Measurements from ENCODE around the gene DNAJC22.
A peak's percentile ranks its signal among the peaks of the same experiment; 100 is the strongest.
"Not testable (repeated sequence)": the region's sequence is repeated elsewhere in the genome, so short reads cannot be mapped to it uniquely, and the experiment has no call there.

The DNAJC22 gene

DNA sequence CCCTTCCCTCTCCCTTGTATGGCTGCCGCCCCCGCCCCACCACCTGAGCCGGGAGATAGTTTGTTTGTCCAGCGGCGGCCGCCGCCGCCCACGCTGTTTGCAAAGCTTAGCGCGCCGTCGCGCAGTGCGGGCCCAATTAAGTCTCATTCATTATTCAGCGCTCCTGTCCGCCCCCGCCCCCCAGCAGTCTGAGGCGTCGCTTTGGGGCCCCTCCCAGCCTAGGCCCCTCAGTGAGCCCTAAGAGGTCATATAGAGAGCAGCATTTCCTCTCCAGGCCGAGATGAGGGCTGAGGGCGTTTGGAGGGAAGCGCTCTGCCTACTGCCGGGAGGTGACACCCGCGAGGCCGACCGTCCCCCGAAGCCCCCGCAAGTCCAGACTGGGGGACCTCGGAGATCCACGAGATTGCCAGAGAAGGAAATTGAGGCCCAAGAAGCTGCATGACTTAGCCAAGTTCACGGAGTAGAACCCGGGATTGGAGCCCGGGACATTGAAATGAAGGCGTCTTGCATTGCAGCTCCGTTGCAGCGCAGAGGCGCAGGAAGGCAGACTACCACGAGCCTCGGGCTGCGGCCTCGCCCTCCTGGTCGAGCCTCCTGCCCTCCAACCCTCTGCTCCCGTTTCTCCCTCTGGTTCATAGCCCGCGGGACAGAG is at the start of gene DNAJC22:
Gene DNAJC22, plus strand, starts transcription at position 230 of the 652 bp plus-strand sequence. CDS start 1,985 bp downstream, outside the sequence.
- no peak for DNase-seq (ENCODE audit: low read depth in 1 of 2, low spot score in 1 of 2)

DNA sequence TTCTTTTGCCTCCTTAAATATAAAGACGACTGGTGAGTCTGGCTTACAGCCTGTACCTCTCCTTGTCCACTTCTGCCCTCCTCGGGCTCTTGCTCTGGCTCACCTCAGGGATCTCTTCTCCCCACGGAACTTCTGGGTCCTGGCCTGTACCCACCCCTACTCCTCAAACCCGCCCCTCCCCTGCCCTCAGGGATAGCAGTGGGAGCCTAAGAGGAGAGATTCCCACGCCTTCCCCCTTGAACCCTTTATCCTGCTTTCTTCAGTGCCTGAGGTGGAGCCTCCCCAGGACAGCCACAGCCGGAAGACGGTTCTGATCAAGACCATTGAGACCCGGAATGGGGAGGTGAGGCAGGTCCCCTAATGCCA is 49.0 kb upstream of the DNAJC22 start:
- no peak for DNase-seq (ENCODE audit: low read depth in 1 of 2, low spot score in 1 of 2)

DNA sequence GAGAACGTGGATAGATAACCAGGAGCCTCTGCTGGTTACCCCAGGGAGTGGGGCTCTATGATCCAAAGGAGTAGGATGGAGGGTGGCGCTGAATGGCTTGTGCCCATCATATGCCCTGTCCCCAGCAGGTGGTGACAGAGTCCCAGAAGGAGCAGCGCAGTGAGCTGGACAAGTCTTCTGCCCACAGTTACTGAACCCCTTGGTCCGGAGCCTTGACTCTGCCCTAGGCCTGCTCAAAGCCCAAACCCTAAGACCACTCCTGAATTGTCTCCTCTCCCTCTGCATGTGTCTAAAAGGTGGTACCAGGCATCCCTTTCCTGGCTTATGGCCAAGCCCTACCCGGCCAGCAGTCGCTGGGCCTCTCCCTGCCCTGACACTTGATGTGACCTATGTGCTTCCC is 48.5 kb upstream of the DNAJC22 start:
- DNase-seq (ENCODE audit: low read depth in 1 of 2, low spot score in 1 of 2) = no peak

DNA sequence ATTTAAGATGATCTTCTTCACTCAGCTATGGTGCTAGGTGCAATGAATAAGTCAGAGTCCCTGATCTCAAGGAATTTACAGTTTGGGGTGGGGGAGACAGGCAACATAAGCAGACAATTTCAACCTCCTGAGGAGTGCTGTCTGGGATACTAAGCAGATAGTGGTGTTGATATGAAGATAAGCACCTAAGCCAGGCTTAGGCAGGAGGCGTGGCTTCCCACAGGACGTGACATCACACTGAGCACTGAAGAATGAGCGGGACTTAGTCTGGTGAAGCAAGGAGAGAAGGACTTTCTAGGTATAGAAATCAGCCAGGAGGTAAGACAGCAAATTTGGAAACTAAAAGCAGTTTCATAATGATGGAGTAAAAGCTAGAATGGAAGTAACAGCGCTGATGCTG is 44.9 kb upstream of the DNAJC22 start:
- no peak for DNase-seq (ENCODE audit: low read depth in 1 of 2, low spot score in 1 of 2)

DNA sequence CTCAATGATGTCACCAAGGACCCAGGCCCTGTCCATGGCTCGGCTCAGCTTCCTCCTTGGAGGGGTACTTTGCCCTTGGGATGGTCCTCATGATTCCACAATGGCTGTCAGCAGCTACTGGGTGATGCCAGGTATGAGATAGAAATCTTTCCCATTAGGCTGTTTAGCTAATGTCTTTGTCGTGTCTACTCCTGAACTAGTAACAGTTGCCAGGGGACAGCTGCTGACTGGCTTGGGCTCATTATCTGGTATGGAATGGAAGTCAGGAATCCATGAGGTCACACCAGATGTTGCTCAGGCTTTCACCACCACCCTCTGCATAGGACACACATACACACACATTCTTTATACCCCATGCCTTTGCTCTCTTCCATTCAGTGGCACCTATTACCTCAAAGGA is 42.5 kb upstream of the DNAJC22 start:
- DNase-seq (ENCODE audit: low read depth in 1 of 2, low spot score in 1 of 2) = no peak

DNA sequence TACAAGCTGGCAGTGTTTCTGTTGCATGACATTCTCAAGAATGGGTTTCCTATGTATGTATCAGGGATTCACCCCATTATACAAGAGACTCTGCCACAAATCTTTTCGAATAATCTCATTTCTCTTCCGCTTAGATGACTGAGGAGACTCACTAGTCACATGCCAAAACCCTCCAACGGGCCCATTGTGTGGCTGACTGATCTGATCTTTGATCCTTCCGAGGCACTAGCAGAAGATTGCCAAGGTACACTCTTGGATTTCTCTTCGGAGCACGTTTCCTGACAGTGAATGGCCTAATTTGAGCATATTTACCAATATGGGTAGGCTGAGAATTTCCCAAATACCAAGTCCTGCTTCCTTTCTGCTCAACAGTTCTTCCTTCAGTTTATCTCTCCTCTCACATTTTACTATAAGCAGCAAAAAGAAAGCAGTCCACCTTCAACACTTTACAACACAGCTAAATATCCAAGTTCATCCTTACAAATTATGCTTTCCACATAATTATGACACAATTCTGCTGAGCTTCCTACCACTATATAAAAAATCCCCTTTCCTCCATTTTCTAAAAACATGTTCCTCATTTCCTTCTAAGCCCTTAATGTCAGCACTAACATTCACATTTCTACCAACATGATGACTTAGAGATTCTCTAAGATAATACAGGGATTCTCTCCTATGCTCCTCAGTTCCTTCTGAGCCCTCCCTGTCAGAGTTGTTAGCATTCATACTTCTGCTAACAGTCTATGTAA is 40.8 kb upstream of the DNAJC22 start:
- DNase-seq (ENCODE audit: low read depth in 1 of 2, low spot score in 1 of 2) = no peak

DNA sequence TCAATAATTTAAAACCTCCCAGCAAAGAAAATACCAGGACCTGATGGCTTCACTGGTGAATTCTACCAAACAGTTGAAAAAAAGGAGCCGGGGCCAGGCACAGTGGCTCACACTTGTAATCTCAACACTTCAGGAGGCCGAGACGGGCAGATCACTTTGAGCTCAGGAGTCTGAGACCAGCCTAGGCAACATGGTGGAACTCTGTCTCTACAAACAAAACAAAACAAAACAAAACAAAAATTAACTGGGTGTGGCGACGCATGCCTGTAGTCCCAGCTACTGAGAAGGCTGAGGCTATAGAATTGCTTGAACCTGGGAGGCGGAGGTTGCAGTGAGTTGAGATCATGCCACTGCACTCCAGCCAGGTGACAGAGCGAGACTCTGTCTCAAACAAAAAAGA is 37.3 kb upstream of the DNAJC22 start:
- no peak for DNase-seq (ENCODE audit: low read depth in 1 of 2, low spot score in 1 of 2)

DNA sequence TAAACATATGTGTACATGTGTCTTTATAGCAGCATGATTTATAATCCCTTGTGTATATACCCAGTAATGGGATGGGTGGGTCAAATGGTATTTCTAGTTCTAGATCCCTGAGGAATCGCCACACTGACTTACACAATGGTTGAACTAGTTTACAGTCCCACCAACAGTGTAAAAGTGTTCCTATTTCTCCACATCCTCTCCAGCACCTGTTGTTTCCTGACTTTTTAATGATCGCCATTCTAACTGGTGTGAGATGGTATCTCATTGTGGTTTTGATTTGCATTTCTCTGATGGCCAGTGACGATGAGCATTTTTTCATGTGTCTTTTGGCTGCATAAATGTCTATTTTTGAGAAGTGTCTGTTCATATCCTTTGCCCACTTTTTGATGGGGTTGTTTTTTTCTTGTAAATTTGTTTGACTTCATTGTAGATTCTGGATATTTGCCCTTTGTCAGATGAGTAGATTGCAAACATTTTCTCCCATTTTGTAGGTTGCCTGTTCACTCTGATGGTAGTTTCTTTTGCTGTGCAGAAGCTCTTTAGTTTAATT is 36.2 kb upstream of the DNAJC22 start:
- not testable (repeated sequence) for DNase-seq (ENCODE audit: low read depth in 1 of 2, low spot score in 1 of 2)

DNA sequence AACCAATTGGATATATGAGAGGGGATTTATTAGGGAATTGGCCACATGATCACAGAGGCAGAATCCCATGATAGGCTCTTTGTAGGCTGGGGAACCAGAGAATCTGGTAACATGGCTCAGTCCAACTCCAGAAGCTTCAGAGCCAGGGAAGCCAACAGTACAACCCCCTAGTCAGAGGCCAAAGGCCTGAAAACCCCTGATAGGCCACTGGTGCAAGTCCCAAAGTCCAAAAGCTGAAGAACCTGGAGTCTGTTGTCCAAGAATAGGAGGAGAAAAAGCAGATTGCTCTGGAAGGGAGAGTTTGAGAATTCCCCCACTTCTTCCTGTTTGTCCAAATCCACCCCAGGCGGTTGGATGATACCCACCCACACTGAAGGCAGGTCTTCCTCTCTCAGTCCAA is 31.9 kb upstream of the DNAJC22 start:
- DNase-seq (ENCODE audit: low read depth in 1 of 2, low spot score in 1 of 2) = no peak

DNA sequence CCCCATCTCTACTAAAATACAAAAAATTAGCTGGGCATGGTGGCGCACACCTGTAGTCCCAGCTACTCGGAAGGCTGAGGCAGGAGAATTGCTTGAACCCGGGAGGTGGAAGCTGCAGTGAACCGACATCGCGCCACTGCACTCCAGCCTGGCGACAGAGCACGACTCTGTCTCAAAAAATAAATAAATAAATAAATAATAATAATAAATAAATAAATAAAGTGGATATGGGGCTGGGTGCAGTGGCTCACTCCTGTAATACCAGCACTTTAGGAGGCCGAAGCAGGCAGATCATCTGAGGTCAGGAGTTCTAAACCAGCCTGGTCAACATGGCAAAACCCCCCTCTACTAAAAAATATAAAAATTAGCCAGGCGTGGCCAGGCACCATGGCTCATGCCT is 29.6 kb upstream of the DNAJC22 start:
- DNase-seq (ENCODE audit: low read depth in 1 of 2, low spot score in 1 of 2) = not testable (repeated sequence)

DNA sequence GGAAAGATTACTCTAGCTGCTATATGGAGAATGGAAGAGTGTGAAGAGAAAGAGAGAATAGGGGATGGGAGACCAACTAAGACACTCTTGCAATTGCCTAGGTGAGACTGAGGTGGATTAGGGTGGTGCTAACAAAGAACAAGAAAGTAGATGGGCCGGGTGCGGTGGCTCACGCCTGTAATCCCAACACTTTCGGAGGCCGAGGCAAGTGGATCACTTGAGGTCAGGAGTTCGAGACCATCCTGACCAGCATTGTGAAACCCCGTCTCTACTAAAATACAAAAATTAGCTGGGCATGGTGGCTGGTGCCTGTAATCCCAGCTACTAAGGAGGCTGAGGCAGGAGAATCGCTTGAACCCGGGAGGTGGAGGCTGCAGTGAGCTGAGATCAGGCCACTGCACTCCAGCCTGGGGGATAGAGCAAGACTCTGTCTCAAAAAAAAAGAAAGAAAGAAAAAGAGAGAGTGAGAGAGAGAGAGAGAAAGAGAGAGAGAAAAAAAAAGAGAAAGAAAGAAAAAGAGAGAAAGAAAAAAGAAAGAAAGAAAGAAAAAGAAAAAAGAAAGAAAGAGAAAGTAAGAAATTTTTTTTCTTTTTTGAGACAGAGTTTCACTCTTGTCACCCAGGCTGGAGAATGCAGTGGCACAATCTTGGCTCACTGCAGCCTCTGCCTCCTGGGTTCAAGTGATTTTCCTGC is 26.1 kb upstream of the DNAJC22 start:
- not testable (repeated sequence) for DNase-seq (ENCODE audit: low read depth in 1 of 2, low spot score in 1 of 2)

DNA sequence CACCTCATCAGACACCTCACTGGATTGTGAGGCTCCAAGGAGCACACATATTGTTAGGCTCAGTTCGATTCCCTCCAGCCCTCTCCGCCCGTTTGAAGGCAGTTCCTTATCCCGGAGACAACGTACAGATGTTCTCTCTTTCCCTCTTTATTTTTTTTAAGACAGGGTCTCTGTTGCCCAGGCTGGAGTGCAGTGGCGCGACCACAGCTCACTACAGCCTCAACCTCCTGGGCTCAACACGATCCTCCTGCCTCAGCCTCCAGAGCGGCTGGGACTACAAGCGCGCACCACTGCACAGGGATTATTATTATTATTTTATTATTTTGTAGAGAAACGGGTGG is 24.4 kb upstream of the DNAJC22 start:
- DNase-seq (ENCODE audit: low read depth in 1 of 2, low spot score in 1 of 2) = no peak

DNA sequence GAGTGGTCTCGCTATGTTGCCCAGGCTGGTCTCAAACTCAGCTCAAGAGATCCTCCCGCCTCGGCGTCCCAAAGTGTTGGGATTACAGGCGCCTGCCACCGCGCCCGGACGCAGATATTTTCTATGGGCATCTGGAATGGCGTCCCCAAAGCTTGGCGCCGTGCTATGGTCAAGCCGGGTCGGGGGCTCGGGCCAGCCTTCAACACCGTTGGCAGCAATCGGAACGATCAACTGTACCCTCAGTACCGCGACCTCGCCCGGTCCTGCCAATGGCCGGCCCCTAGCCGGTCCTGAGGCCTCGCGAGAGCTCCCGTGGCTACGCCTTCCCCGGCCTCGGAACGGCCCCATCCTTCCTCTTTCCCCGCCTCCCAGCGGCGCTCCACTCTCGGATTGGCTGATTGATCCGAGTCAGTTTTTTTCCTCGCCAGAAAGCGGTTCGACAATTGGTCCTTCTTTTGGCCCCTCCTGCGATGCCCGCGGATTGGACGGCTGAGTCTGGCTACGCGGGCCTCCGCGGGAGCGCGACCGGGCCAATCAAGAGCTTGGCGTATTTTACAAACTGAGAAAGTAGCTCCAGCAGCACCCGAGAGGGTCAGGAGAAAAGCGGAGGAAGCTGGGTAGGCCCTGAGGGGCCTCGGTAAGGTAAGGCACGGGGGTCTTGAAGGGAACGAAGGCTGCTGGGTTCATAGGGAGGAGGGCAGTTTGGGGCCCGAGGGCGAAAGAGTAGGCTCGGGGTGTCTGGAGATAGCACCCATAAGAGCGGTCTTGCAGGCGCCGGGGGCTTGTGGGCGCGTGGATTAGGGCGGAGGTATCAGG is 23.8 kb upstream of the DNAJC22 start, which contains the start of gene TROAP:
Gene TROAP, plus strand, starts transcription at position 548 of the 816 bp plus-strand sequence. CDS start 354 bp downstream, outside the sequence.
- DNase-seq (ENCODE audit: low read depth in 1 of 2, low spot score in 1 of 2) = peak; percentile 88 to 93

DNA sequence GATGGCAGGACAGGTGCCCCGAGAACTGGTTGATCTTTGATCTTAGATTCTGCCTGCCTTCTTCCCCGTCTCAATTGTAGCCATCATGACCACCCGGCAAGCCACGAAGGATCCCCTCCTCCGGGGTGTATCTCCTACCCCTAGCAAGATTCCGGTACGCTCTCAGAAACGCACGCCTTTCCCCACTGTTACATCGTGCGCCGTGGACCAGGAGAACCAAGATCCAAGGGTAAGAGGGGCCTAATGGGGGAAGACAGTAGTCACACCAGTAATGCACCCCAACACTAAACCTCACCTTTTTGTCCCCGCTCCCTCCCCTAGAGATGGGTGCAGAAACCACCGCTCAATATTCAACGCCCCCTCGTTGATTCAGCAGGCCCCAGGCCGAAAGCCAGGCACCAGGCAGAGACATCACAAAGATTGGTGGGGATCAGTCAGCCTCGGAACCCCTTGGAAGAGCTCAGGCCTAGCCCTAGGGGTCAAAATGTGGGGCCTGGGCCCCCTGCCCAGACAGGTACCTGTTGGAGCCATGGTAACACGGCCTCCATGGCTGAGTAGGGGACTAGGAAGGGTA is 23.1 kb upstream of the DNAJC22 start:
- DNase-seq (ENCODE audit: low read depth in 1 of 2, low spot score in 1 of 2) = no peak

DNA sequence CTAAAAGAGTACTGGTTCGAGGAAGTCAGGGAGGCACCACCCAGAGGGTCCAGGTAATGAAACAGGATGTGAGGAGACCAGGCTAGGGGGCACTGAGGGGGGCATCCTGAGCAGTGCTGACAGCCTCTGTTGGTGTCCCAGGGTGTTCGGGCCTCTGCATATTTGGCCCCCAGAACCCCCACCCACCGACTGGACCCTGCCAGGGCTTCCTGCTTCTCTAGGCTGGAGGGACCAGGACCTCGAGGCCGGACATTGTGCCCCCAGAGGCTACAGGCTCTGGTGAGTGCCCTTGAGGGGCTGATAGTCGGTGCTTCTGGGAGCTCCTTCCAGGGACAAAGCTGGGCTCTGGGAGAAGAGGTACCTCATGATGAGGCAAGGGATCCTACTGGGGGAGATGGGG is 21.1 kb upstream of the DNAJC22 start:
- DNase-seq (ENCODE audit: low read depth in 1 of 2, low spot score in 1 of 2) = no peak

DNA sequence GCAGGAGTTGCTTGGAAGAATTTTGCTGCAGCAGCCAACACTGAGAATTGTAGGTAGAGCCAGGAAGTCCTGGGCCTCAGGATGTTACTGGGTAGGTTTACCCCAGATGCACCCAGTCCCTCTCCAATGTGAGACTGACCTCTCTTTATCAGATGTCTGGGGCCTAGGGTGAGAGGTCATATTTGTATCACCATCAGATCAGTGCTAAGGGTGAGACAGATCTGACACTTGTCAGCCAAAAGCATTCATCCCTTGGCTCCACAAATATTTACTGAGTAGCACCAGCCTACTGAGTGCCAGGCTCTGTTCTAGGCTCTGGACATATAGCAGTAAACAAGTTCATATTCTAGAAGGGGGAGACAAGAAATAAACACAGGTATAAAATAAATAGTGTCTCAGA is 19.3 kb upstream of the DNAJC22 start:
- DNase-seq (ENCODE audit: low read depth in 1 of 2, low spot score in 1 of 2) = no peak

DNA sequence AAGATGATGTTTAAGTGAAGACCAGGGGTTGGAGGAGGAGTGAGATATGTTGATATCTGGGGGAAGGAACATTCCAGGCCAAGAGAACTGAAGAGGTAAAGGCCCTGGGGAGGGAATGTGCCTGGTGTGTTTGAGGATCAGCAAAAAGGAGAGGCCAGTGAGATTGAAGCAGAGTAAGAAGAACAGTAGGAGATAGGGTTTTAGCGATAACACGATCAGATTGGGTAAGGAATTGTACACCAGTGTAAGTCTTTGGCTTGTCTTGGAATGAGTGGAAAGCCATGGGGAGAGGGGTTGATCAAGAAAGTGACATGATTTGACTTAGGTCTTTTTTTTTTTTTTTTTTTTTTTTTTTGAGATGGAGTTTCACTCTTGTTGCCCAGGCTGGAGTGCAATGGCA is 18.8 kb upstream of the DNAJC22 start:
- DNase-seq (ENCODE audit: low read depth in 1 of 2, low spot score in 1 of 2) = no peak

DNA sequence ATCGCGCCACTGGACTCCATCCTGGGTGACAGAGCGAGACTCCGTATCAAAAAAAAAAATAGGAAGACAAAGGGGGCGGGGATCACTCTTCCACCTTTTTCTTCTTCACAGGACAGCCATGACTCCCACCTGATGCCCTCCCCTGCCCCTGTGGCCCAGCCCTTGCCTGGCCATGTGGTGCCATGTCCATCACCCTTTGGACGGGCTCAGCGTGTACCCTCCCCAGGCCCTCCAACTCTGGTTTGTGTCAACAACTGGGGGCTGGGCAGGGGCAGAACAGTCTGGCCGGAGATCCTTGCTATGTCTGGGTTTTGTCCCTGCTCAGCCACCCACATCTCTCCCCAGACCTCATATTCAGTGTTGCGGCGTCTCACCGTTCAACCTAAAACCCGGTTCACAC is 17.9 kb upstream of the DNAJC22 start:
- DNase-seq (ENCODE audit: low read depth in 1 of 2, low spot score in 1 of 2) = no peak

DNA sequence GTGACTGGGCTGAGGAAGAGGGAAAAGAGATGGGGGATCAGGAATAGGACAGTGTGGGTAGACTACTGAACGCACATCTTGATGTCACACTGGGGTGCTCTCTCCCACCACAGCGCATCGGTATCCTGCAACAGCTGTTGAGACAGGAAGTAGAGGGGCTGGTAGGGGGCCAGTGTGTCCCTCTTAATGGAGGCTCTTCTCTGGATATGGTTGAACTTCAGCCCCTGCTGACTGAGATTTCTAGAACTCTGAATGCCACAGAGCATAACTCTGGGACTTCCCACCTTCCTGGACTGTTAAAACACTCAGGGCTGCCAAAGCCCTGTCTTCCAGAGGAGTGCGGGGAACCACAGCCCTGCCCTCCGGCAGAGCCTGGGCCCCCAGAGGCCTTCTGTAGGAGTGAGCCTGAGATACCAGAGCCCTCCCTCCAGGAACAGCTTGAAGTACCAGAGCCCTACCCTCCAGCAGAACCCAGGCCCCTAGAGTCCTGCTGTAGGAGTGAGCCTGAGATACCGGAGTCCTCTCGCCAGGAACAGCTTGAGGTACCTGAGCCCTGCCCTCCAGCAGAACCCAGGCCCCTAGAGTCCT is 16.6 kb upstream of the DNAJC22 start:
- no peak for DNase-seq (ENCODE audit: low read depth in 1 of 2, low spot score in 1 of 2)

DNA sequence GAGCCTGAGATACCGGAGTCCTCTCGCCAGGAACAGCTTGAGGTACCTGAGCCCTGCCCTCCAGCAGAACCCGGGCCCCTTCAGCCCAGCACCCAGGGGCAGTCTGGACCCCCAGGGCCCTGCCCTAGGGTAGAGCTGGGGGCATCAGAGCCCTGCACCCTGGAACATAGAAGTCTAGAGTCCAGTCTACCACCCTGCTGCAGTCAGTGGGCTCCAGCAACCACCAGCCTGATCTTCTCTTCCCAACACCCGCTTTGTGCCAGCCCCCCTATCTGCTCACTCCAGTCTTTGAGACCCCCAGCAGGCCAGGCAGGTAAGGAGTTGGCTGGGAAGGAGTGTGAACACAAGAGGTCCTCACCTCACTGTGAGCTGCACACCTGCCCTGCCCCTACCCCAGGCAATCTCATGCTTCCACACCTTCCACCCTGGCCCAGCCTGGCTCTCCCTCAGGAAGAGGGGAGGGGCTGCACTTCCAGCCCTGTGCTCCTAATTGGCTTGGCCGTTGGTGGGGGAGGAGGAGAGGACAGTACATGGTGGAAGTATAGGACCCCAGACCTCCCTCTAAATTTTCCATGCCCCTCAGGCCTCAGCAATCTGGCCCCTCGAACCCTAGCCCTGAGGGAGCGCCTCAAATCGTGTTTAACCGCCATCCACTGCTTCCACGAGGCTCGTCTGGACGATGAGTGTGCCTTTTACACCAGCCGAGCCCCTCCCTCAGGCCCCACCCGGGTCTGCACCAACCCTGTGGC is 15.9 kb upstream of the DNAJC22 start:
- DNase-seq (ENCODE audit: low read depth in 1 of 2, low spot score in 1 of 2) = no peak
